DMS53 (cell line): ENCODE data around the gene PANX2.

ENCODE experiments used
- DNase-seq: peaks from one replicate; lab custom pipeline; 2025; lab: John Stamatoyannopoulos, UW

The PANX2 gene

GRCh38 chr22:50184902-50185374 is 14.4 kb downstream of the PANX2 start:
- no peak for DNase-seq

GRCh38 chr22:50185375-50186087 is 15.0 kb downstream of the PANX2 start, which contains the start of gene TRABD:
TRABD (plus strand) TSS chr22:50185913; CDS start chr22:50193061, 7,148 bp downstream.
- peak; percentile 94 for DNase-seq

- no peak for DNase-seq
Measured at GRCh38 chr22:50186181-50186714, 15.7 kb downstream of the PANX2 start.

- peak; percentile 20 for DNase-seq
Measured at GRCh38 chr22:50186761-50187523, 16.4 kb downstream of the PANX2 start.

GRCh38 chr22:50188356-50188755 is 17.8 kb downstream of the PANX2 start:
- no peak for DNase-seq

GRCh38 chr22:50189184-50189848 is 18.8 kb downstream of the PANX2 start:
- DNase-seq: no peak

GRCh38 chr22:50189849-50190181 is 19.3 kb downstream of the PANX2 start:
- no peak for DNase-seq

- DNase-seq: no peak
Measured at GRCh38 chr22:50190182-50190940, 19.8 kb downstream of the PANX2 start.

GRCh38 chr22:50190941-50191741 is 20.6 kb downstream of the PANX2 start:
- no peak for DNase-seq

GRCh38 chr22:50192436-50193204 is 22.1 kb downstream of the PANX2 start:
- no peak for DNase-seq

- DNase-seq: no peak
Measured at GRCh38 chr22:50193621-50194020, 23.1 kb downstream of the PANX2 start.

GRCh38 chr22:50194037-50194805 is 23.7 kb downstream of the PANX2 start:
- DNase-seq: no peak

- no peak for DNase-seq
Measured at GRCh38 chr22:50196256-50196655, 25.7 kb downstream of the PANX2 start.

GRCh38 chr22:50197000-50197800 is 26.7 kb downstream of the PANX2 start:
- no peak for DNase-seq

- DNase-seq: no peak
Measured at GRCh38 chr22:50197856-50198623, 27.5 kb downstream of the PANX2 start.

GRCh38 chr22:50198624-50199017 is 28.1 kb downstream of the PANX2 start:
- DNase-seq: no peak

- no peak for DNase-seq
Measured at GRCh38 chr22:50199251-50199721, 28.8 kb downstream of the PANX2 start.
